ENCODE measurements around the gene ADAM11.

DNA sequence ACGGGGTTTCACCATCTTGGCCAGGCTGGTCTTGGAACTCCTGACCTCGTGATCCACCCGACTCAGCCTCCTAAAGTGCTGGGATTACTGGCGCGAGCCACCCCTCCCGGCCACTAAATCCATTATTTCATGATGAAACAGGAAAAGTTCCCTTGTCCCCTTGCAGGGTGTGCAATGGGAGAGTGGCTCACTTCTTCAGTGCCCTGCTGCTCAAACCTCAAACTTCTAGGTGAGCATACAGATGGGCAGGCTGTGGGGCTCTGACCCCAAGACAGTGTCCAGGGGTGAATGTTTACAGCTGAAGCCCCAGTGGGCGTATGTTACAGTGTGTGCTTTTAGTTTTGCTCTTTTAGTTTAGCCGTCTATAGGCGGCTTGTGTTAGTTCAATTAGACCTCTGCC, 36.6 kb downstream of the ADAM11 start:
- TF ChIP-seq EZH2 (IDR thresholded peaks at IDR 0.05; ENCODE audit: borderline replicate concordance, low read depth, low read length) (no peak), ZNF644 (tag; IDR thresholded peaks at IDR 0.05; ENCODE audit: low read depth) (no peak), TEAD4 (IDR thresholded peaks at IDR 0.05; ENCODE audit: low read length) (no peak), TEAD4 (CRISPR knock-in tag; IDR thresholded peaks at IDR 0.05; ENCODE audit: borderline replicate concordance) (no peak), CTCF (IDR thresholded peaks at IDR 0.05 in 2 of 3, conservative IDR thresholded peaks at IDR 0.05 in 1 of 3; ENCODE audit: insufficient read depth in 2 of 3, low read depth in 1 of 3, low read length in 3 of 3) (no peak), ZC3H4 (CRISPR knock-in tag; IDR thresholded peaks at IDR 0.05; ENCODE audit: borderline replicate concordance) (no peak)
